AG10803 (cell line): Measurements from ENCODE around the gene SLCO2A1.

Source experiments
- DNase-seq: peaks from one replicate; pipeline ENCODE4 v3.0.0; 2010; ENCODE audit warnings: low read depth
- H3K4me3 ChIP-seq: 2 replicates; pipeline ENCODE4 v1.5.1; 2011; ENCODE audit warnings: mild to moderate bottlenecking, low read length, control low read depth
- TF ChIP-seq, protein P1 (sequence below): conservative IDR thresholded peaks from 2 replicates; pipeline ENCODE4 v1.5.1; 2011; ENCODE audit warnings: mild to moderate bottlenecking, low read length, control low read depth, inconsistent platforms

The SLCO2A1 gene

DNA sequence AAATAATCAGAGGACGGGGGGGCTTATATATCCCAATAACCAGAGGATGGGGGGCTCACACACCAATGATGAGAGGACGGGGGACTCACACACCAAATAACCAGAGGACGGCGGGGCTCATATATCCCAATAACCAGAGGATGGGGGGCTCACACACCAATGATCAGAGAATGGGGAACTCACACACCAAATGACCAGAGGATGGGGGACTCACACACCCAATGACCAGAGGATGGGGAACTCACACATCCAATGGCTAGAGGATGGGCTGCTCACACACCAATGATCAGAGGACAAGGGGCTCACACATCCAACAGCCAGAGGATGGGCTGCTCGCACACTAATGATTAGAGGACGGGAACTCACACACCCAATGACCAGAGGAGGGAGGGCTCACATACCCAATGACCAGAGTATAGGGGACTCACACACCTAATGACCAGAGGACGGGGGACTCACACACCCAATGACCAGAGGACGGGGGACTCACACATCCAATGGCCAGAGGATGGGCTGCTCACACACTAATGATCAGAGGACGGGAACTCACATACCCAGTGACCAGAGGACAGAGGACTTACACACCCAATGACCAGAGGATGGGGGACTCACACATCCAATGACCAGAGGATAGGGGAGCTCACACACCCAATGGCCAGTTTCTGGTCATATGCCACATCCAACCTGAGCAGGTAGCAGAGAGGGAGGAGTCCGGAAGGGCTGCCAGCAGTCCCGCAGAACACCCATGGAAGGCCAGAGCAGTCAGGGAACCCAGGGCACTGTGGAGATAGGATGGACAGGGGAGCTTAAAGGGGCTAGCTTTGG, 144.6 kb downstream of the SLCO2A1 start:
- no peak for DNase-seq
- no peak overlapping the region for H3K4me3 ChIP-seq
- TF ChIP-seq, protein P1, sequence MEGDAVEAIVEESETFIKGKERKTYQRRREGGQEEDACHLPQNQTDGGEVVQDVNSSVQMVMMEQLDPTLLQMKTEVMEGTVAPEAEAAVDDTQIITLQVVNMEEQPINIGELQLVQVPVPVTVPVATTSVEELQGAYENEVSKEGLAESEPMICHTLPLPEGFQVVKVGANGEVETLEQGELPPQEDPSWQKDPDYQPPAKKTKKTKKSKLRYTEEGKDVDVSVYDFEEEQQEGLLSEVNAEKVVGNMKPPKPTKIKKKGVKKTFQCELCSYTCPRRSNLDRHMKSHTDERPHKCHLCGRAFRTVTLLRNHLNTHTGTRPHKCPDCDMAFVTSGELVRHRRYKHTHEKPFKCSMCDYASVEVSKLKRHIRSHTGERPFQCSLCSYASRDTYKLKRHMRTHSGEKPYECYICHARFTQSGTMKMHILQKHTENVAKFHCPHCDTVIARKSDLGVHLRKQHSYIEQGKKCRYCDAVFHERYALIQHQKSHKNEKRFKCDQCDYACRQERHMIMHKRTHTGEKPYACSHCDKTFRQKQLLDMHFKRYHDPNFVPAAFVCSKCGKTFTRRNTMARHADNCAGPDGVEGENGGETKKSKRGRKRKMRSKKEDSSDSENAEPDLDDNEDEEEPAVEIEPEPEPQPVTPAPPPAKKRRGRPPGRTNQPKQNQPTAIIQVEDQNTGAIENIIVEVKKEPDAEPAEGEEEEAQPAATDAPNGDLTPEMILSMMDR, result no peak

DNA sequence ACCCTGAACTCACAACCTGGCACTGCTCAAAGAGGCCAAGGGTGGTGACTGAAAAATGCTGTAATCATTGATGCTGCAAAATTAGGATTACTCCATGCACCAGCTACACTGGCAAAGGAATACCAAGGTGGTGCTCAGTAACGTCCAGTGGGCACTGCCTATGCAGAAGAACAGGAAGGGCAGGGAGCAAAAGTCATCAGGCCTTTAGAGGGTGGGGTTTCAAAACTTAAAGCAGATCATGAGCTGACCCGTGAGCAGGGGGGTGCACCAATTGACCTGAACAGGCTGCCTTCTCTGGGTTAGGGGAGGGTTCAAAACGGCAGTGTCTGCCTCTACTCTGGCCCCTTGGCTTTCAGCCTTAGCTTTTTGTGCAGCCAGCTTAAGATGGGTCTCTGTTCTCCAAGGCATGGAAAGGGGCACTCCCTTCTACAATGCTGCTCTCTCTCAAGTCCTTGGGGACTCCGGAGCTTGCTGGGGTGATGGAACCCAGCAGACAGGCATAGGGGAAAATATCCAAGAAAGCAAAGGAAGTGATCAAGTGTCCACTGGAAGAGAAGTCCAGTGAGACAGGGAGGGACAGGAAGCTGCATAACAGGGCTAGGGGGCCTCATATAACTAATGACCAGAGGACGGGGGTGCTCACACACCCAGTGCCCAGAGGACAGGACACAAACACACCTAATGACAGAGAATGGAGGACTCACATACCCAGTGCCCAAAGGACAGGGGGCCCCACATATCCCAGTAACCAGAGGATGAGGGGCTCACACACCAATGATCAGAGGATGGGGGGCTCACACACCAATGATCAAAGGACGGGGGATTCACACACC, 145.5 kb downstream of the SLCO2A1 start:
- DNase-seq, result no peak
- TF ChIP-seq, protein P1, result no peak
- H3K4me3 ChIP-seq, result no peak overlapping the region

GRCh38 chr3:133883641-133884040, 146.1 kb downstream of the SLCO2A1 start:
- no peak overlapping the region for H3K4me3 ChIP-seq
- DNase-seq, result no peak
- TF ChIP-seq, protein P1, result no peak

GRCh38 chr3:133882986-133883586, 146.6 kb downstream of the SLCO2A1 start:
- TF ChIP-seq, protein P1, result no peak
- no peak for DNase-seq
- H3K4me3 ChIP-seq, result no peak overlapping the region

- no peak for DNase-seq
- H3K4me3 ChIP-seq, result no peak overlapping the region
- TF ChIP-seq, protein P1, result no peak
Measured at GRCh38 chr3:133881939-133882825, 147.5 kb downstream of the SLCO2A1 start.

GRCh38 chr3:133881492-133881891, 148.2 kb downstream of the SLCO2A1 start:
- TF ChIP-seq, protein P1, result no peak
- no peak overlapping the region for H3K4me3 ChIP-seq
- DNase-seq, result no peak
